Measurements from ENCODE around the gene CCDC60.

GRCh38 chr12:119410396-119410795 is 75.9 kb downstream of the CCDC60 start:
- TF ChIP-seq CTCF (conservative IDR thresholded peaks at IDR 0.05) (no peak), ZFX (IDR thresholded peaks at IDR 0.05) (no peak)

Measured in C4-2B (cell line).